Gastroesophageal sphincter (tissue), 3 donors: ENCODE data around the gene AASDHPPT.

Experiments used
- POLR2A ChIP-seq, 2 donors: fragments of 450-650 bp; IDR thresholded peaks; one replicate each; pipeline ENCODE4 v1.6.1; 2017; ENCODE audit warnings: antibody characterized with exemption in 2 of 2, mild to moderate bottlenecking in 2 of 2, moderate library complexity in 1 of 2
- POLR2AphosphoS5 ChIP-seq: sonication (generic); formaldehyde crosslinking; IDR thresholded peaks from one replicate; pipeline ENCODE4 v1.6.1; 2017; ENCODE audit warnings: antibody characterized with exemption
- TF ChIP-seq, protein P1 (sequence below), 4 experiments: fragments of 200-600 bp in 2 of 4; fragments of 450-650 bp in 2 of 4; sonication (generic) in 1 of 4; IDR thresholded peaks; one replicate each; pipeline ENCODE4 v1.5.1; 2017 to 2019; ENCODE audit warnings: antibody characterized with exemption in 4 of 4, mild to moderate bottlenecking in 2 of 4, moderate library complexity in 2 of 4

DNA sequence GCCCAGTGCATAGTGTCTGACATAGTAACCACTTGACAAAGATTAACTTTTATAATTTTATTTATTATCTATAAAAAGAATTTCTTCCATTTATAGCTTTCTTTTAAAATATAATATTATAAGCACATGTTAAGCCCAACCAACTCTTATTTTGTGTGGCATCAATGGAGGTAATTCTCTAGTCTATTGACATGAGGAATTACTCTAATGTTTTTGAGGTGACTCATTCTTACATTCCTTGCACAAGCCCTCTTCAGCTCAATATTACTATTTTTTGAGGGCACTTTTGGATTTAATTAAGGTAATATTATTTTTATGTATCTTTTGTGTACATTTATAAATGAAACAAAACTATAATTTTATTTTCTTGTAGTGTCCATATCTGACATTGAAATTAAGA is 59.6 kb downstream of the AASDHPPT start:
- TF ChIP-seq, protein P1, sequence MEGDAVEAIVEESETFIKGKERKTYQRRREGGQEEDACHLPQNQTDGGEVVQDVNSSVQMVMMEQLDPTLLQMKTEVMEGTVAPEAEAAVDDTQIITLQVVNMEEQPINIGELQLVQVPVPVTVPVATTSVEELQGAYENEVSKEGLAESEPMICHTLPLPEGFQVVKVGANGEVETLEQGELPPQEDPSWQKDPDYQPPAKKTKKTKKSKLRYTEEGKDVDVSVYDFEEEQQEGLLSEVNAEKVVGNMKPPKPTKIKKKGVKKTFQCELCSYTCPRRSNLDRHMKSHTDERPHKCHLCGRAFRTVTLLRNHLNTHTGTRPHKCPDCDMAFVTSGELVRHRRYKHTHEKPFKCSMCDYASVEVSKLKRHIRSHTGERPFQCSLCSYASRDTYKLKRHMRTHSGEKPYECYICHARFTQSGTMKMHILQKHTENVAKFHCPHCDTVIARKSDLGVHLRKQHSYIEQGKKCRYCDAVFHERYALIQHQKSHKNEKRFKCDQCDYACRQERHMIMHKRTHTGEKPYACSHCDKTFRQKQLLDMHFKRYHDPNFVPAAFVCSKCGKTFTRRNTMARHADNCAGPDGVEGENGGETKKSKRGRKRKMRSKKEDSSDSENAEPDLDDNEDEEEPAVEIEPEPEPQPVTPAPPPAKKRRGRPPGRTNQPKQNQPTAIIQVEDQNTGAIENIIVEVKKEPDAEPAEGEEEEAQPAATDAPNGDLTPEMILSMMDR (IDR thresholded peaks at IDR 0.05): no peak
- TF ChIP-seq POLR2A (IDR thresholded peaks at IDR 0.05) (no peak), POLR2AphosphoS5 (no peak)
